Calu3 (cell line): ENCODE measurements around the gene ME1. TPM values are rescaled to one million over a fixed set of nuclear protein-coding genes. Genes with fewer than 3 reads are reported as not detected.
"Not testable (repeated sequence)": the region's sequence is repeated elsewhere in the genome, so short reads cannot be mapped to it uniquely, and the experiment has no call there.

Experiments used
- BruUV-seq: library from RNA; stranded (reverse); fragments of 400-500 nt; replicated peaks from 2 replicates; lab custom pipeline; 2021; lab: Mats Ljungman, UMichigan
- CTCF ChIA-PET: fragments of 300-600 bp; sonication (Branson Sonifier 250); formaldehyde crosslinking; loops from one replicate; lab custom pipeline; 2022; ENCODE audit warnings: antibody characterized with exemption; lab: Charles Lee
- DNase-seq: peaks from one replicate; pipeline ENCODE4 v3.0.0; 2022
- H3K27ac Mint-ChIP-seq: one replicate; pipeline ENCODE4 v1.8.0; 2022; ENCODE audit warnings: mixed read lengths; ENCODE audit not compliant: unreplicated experiment
- H3K27me3 Mint-ChIP-seq: one replicate; pipeline ENCODE4 v1.8.0; 2022; ENCODE audit warnings: mixed read lengths; ENCODE audit not compliant: unreplicated experiment
- H3K36me3 Mint-ChIP-seq: one replicate; pipeline ENCODE4 v1.8.0; 2022; ENCODE audit warnings: mild to moderate bottlenecking, moderate library complexity, mixed read lengths; ENCODE audit not compliant: insufficient read depth, unreplicated experiment
- H3K4me1 Mint-ChIP-seq: one replicate; pipeline ENCODE4 v1.8.0; 2022; ENCODE audit warnings: mild to moderate bottlenecking, low read depth, mixed read lengths; ENCODE audit not compliant: unreplicated experiment
- H3K4me3 Mint-ChIP-seq: one replicate; pipeline ENCODE4 v1.8.0; 2022; ENCODE audit warnings: mild to moderate bottlenecking, low read depth, moderate library complexity, mixed read lengths; ENCODE audit not compliant: unreplicated experiment
- H3K9me3 Mint-ChIP-seq: one replicate; pipeline ENCODE4 v1.8.0; 2022; ENCODE audit warnings: low read depth, mixed read lengths; ENCODE audit not compliant: unreplicated experiment
- intact Hi-C: fragments of 100-400 bp; cut with micrococcal nuclease; formaldehyde crosslinking; loops from one replicate; pipeline ENCODE4 v1.10.0; 2022; ENCODE audit not compliant: unreplicated experiment
- total RNA-seq: library from RNA; stranded (reverse); gene quantifications from 2 replicates; pipeline ENCODE4 v1.2.3, GENCODE V29; 2022
- TF ChIP-seq, protein P1 (sequence below): fragments of 200-600 bp; IDR thresholded peaks from one replicate; pipeline ENCODE4 v1.8.0; 2022; ENCODE audit warnings: antibody characterized with exemption; ENCODE audit not compliant: unreplicated experiment

The ME1 gene
- total RNA-seq, 1 experiment from 2014 or later = 14.5 TPM

DNA sequence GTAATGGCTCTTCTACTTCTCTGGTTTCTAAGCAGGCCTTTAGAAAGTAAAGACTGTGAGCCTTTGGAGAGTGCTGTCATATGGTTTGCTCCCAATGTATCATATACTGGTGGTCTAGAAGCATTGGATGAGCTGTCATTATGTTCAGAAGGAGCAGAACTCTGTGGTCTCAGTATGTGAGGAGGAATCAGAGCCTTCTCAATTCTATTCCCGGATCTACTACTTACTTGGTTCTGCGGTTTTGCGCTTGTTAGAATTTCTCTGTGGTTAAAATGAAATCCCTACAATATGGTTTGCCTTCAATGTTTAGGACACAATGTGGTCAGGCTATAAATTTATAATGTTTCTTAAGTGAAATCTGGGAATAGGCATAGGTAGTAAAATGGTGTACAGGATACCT, 173.1 kb downstream of the ME1 start:
- TF ChIP-seq, protein P1, sequence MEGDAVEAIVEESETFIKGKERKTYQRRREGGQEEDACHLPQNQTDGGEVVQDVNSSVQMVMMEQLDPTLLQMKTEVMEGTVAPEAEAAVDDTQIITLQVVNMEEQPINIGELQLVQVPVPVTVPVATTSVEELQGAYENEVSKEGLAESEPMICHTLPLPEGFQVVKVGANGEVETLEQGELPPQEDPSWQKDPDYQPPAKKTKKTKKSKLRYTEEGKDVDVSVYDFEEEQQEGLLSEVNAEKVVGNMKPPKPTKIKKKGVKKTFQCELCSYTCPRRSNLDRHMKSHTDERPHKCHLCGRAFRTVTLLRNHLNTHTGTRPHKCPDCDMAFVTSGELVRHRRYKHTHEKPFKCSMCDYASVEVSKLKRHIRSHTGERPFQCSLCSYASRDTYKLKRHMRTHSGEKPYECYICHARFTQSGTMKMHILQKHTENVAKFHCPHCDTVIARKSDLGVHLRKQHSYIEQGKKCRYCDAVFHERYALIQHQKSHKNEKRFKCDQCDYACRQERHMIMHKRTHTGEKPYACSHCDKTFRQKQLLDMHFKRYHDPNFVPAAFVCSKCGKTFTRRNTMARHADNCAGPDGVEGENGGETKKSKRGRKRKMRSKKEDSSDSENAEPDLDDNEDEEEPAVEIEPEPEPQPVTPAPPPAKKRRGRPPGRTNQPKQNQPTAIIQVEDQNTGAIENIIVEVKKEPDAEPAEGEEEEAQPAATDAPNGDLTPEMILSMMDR = no peak
- no peaks in the 10 kb centered on the region for H3K27me3 Mint-ChIP-seq
- H3K27ac Mint-ChIP-seq = no peak overlapping the region
- BruUV-seq = no TSS peak
- H3K4me3 Mint-ChIP-seq = no peak overlapping the region
- peaks cover 3% of the 10 kb centered on the region for H3K4me1 Mint-ChIP-seq
- intact Hi-C loops = no loop called here
- peaks cover 2% of the 10 kb centered on the region for H3K9me3 Mint-ChIP-seq
- CTCF ChIA-PET = no interaction called here
- no peak for DNase-seq
- H3K36me3 Mint-ChIP-seq = no peaks in the 10 kb centered on the region

DNA sequence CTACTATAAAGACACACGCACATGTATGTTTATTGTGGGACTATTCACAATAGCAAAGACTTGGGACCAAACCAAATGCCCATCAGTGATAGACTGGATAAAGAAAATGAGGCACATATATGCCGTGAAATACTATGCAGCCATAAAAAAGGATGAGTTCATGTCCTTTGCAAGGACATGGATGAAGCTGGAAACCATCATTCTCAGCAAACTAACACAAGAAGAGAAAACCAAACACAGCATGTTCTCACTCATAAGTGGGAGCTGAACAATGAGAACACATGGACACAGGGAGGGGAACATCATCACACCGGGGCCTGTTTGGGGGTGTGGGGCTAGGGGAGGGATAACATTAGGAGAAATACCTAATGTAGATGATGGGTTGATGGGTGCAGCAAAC, 174.1 kb downstream of the ME1 start:
- H3K4me3 Mint-ChIP-seq, DNase-seq, H3K36me3 Mint-ChIP-seq, intact Hi-C loops, H3K4me1 Mint-ChIP-seq, H3K27me3 Mint-ChIP-seq, H3K27ac Mint-ChIP-seq, BruUV-seq, H3K9me3 Mint-ChIP-seq: not testable (repeated sequence)
- CTCF ChIA-PET = interaction anchor here (0.7 kb wide), 1 partner anchor 280 kb away, joined by 3 read pairs; no protein-coding TSS in a partner anchor

DNA sequence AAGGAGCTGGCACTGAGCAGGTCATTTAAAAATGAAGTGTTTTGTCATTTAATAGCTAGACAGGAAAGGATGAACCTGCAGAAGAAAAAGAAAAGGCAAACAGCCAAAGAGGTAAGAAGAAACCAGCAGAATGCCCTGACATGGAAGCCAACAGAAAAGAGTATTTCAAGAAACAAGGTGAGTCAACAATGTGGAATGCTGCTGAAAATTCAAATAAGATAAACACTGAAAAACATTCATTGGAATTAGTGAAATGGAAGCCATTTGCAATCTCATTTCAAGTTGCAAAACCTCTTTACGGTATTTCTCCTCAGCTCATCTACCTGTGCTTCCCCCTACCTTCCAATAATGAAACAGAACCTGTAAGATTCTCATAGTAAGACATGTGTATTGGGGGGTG, 178.1 kb downstream of the ME1 start:
- Mint-ChIP-seq H3K27me3 (no peaks in the 10 kb centered on the region), H3K36me3 (peaks cover 5% of the 10 kb centered on the region), H3K27ac (no peak overlapping the region), H3K4me1 (peaks cover 7% of the 10 kb centered on the region), H3K9me3 (peaks cover 2% of the 10 kb centered on the region), H3K4me3 (no peak overlapping the region)
- no TSS peak for BruUV-seq
- CTCF ChIA-PET = no interaction called here
- DNase-seq = no peak
- intact Hi-C loops = no loop called here
- TF ChIP-seq, protein P1 = no peak

DNA sequence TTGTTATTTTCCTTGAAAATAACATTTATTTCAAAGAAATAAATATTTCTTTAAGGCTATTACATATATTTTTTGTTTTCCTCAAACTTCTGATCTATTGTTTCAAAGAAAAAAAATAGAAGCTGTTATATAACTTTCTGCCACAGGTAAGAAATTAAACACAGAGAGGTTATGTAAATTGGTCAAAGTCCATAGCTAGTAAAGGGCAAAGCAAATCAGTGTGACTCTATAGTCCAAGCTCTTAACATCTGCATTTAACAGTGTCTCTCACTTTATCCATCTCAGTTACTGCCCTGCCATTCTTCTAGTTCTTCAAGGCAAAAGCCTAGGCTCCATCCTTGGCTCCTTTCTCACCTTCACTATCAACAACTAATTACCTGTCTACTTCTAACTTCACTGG, 180.6 kb downstream of the ME1 start:
- TF ChIP-seq, protein P1 = no peak
- no TSS peak for BruUV-seq
- DNase-seq = no peak
- CTCF ChIA-PET = no interaction called here
- Mint-ChIP-seq H3K27ac (no peak overlapping the region), H3K36me3 (peaks cover 5% of the 10 kb centered on the region), H3K27me3 (no peaks in the 10 kb centered on the region), H3K4me3 (no peak overlapping the region), H3K4me1 (peaks cover 7% of the 10 kb centered on the region), H3K9me3 (peaks cover 2% of the 10 kb centered on the region)
- intact Hi-C loops = no loop called here

DNA sequence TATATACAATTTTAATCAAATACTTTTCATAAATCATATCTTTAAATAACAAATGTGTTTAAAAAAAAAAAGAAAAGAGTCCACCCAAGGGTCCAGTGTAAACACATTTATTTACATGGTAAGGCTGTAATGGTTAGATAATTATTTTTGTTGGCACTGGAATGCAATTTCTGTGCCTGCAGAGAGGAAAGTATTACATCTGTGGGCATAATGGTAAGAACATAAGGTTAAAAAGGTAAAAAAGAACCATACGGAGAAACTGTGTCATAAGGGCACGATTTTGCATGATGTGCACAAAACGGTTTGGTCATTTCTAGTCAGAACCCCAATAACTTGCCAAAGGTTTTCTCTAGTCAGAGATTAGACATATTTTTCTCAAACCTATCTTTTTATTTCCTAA, 183.4 kb downstream of the ME1 start:
- no peaks in the 10 kb centered on the region for H3K27me3 Mint-ChIP-seq
- H3K9me3 Mint-ChIP-seq = peaks cover 2% of the 10 kb centered on the region
- no peak overlapping the region for H3K4me3 Mint-ChIP-seq
- BruUV-seq = no TSS peak
- H3K4me1 Mint-ChIP-seq = peaks cover 1% of the 10 kb centered on the region
- TF ChIP-seq, protein P1 = no peak
- H3K36me3 Mint-ChIP-seq = peaks cover 5% of the 10 kb centered on the region
- intact Hi-C loops = no loop called here
- CTCF ChIA-PET = no interaction called here
- no peak for DNase-seq
- H3K27ac Mint-ChIP-seq = no peak overlapping the region
